ENCODE measurements around the gene CAMK1D. TPM values are rescaled to one million over a fixed set of nuclear protein-coding genes. Genes with fewer than 3 reads are reported as not detected.

Gene CAMK1D
- total and polyA plus RNA-seq, 2 of the 4 experiments (the other 2 are of a cell fraction), result 5.0 to 5.3 TPM

DNA sequence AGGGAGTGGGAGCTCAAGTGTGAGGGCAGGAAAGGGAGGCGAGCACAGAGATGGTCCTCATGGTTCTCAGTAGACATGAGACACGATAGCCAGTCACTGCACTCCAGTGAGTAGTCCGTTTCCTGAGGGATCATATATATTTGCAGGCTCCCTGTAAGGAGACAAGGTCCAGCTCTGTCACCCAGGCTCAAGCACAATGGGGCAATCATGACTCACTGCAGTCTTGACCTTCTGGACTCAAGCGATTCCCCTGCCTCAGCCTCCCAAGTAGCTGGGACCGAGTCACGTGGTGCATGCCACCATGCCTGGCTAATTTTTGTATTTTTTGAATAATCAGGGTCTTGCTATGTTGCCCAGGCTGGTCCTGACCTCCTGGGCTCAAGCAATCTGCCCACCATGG is 535.5 kb downstream of the CAMK1D start:
- Histone ChIP-seq H2AK9ac (replicated peaks; ENCODE audit: low read depth, low read length, poor library complexity) (no peak overlapping the region), H3K4ac (ENCODE audit: low read depth, low read length) (no peak overlapping the region), H4K8ac (ENCODE audit: low read depth in 2 of 2, low read length in 2 of 2) (no peak overlapping the region), H3K56ac (ENCODE audit: extremely low read depth, insufficient read depth, low read length) (no peak overlapping the region), H3K9me3 (ENCODE audit: control insufficient read depth, insufficient read depth, low read length) (no peaks in the 10 kb centered on the region), H3K4me2 (ENCODE audit: low read depth, low read length) (no peak overlapping the region), H2BK120ac (ENCODE audit: low read depth, low read length) (no peak overlapping the region), H2BK20ac (ENCODE audit: low read depth, low read length) (no peak overlapping the region), H3K18ac (ENCODE audit: low read depth, low read length) (no peak overlapping the region), H2BK5ac (ENCODE audit: low read depth, low read length, poor library complexity, severe bottlenecking) (no peak overlapping the region), H2AK5ac (ENCODE audit: low read depth, low read length) (no peak overlapping the region), H3K4me1 (ENCODE audit: control insufficient read depth, insufficient read depth, low read length) (no peaks in the 10 kb centered on the region; the same call in 1 of the 2 replicates), H4K20me1 (ENCODE audit: insufficient read depth, low read length) (no peaks in the 10 kb centered on the region), H3K9ac (ENCODE audit: low read depth, low read length) (no peak overlapping the region), H3K23ac (ENCODE audit: low read depth, low read length) (no peak overlapping the region), H4K5ac (ENCODE audit: low read depth, low read length) (no peak overlapping the region), H3K27me3 (ENCODE audit: control insufficient read depth, insufficient read depth, low read length) (peaks cover 12% of the 10 kb centered on the region; the same call in 1 of the 2 replicates), H3K79me1 (ENCODE audit: low read depth in 1 of 2, low read length in 2 of 2) (no peaks in the 10 kb centered on the region), H3K9me1 (ENCODE audit: insufficient read depth, low read length) (no peaks in the 10 kb centered on the region), H3K36me3 (ENCODE audit: control insufficient read depth, insufficient read depth, low read length) (no peaks in the 10 kb centered on the region), H3K4me3 (ENCODE audit: insufficient read depth, low read depth, low read length) (no peak overlapping the region), H3K27ac (ENCODE audit: insufficient read depth, low read length) (no peak overlapping the region), H3K14ac (replicated peaks; ENCODE audit: low read depth, low read length) (no peak overlapping the region), H4K91ac (ENCODE audit: insufficient read depth, low read depth, low read length) (no peak overlapping the region), H2BK15ac (ENCODE audit: low read depth, low read length) (no peak overlapping the region), H2AFZ (replicated peaks; ENCODE audit: low read length, poor library complexity) (no peak overlapping the region)
- ATAC-seq (ENCODE audit: low read depth) (no peak), DNase-seq (no peak)
- ChIA-PET CTCF (no interaction called here), POLR2A (ENCODE audit: unreplicated experiment) (no interaction called here)
- 67% methylated on average over 2 of the region's 6 CpGs; no CpG with 5 or more reads in 1 of the 2 experiments for WGBS, 2 experiments (ENCODE audit: extremely low coverage in 2 of 2, insufficient read length in 1 of 2)
- no TSS peak for BruUV-seq (replicated peaks)
- TF ChIP-seq CEBPB (IDR thresholded peaks at IDR 0.05; ENCODE audit: low read depth, low read length), result no peak
- TF ChIP-seq NFE2L2 (IDR thresholded peaks at IDR 0.05; ENCODE audit: low read depth, low read length), result no peak
- intact Hi-C loops (cut with micrococcal nuclease), result no loop called here
- dilution Hi-C loops (cut with HindIII; ENCODE audit: low sequenced_read_pairs, unreplicated experiment), result no loop called here
- in situ Hi-C loops (cut with MboI; ENCODE audit: low sequenced_read_pairs), result no loop called here

Small RNAs within 50 kb of the gene (microRNA-seq; reads per million reads assigned to microRNA genes)
- gene MIR4480 (ENCODE audit: insufficient read depth in 1 of 2, insufficient read length in 1 of 2, unreplicated experiment in 1 of 2), result 0 reads per million in 2 experiments
- gene MIR4481 (ENCODE audit: unreplicated experiment), result not detected
- 0 reads per million in 2 experiments for gene MIR548Q (ENCODE audit: insufficient read depth in 1 of 2, insufficient read length in 1 of 2, unreplicated experiment in 1 of 2)
- gene RF00279 (ENCODE audit: insufficient read depth, insufficient read length), result not detected
- not detected for gene RN7SL198P (ENCODE audit: insufficient read depth, insufficient read length)
- not detected for gene RNU6ATAC39P (ENCODE audit: insufficient read depth, insufficient read length)

Small RNAs within 50 kb of the gene (small RNA-seq; reads per million reads assigned to genes)
- gene MIR4480, result 0 reads per million in 5 experiments
- gene MIR548Q, result 0 reads per million in 5 experiments
- 0 reads per million in 5 experiments for gene RF00279
- 0 reads per million in 5 experiments for gene RN7SL198P
- 0 reads per million in 5 experiments for gene RNU6ATAC39P

Other genes with a start within 250 kb of the CAMK1D start
- gene SEC61A2, start 219.9 kb upstream of the CAMK1D start, total RNA-seq (2012; rRNA removed), result 6.8 and 8.3 TPM in 2 replicates
- 8.2 and 10.3 TPM in 2 replicates for gene SEC61A2, start 219.9 kb upstream of the CAMK1D start, polyA plus RNA-seq (2012; rRNA removed)
- gene NUDT5, start 153.7 kb upstream of the CAMK1D start, total RNA-seq (2012; rRNA removed), result 70.1 and 74.2 TPM in 2 replicates
- gene NUDT5, start 153.7 kb upstream of the CAMK1D start, polyA plus RNA-seq (2012; rRNA removed), result 68.7 and 74.6 TPM in 2 replicates
- 171 and 203 TPM in 2 replicates for gene CDC123, start 153.4 kb upstream of the CAMK1D start, total RNA-seq (2012; rRNA removed)
- 100 and 108 TPM in 2 replicates for gene CDC123, start 153.4 kb upstream of the CAMK1D start, polyA plus RNA-seq (2012; rRNA removed)

All from IMR-90 (cell line).